KOPT-K1 (cell line): ENCODE results near the gene DRC3.
"Not testable (repeated sequence)": the region's sequence is repeated elsewhere in the genome, so short reads cannot be mapped to it uniquely, and the experiment has no call there.

Experiments used
- H3K27ac ChIP-seq: fragments of 200-600 bp; sonication (generic); 2 replicates; pipeline ENCODE4 v1.5.1; 2016; ENCODE audit warnings: antibody characterized with exemption, mild to moderate bottlenecking, low read depth, low read length; ENCODE audit not compliant: poor library complexity, severe bottlenecking
- H3K36me3 ChIP-seq: fragments of 200-600 bp; sonication (generic); 2 replicates; pipeline ENCODE4 v1.5.1; 2017; ENCODE audit warnings: antibody characterized with exemption, mild to moderate bottlenecking, low read length, moderate library complexity; ENCODE audit not compliant: insufficient read depth
- H3K9me3 ChIP-seq: fragments of 200-600 bp; sonication (generic); 2 replicates; pipeline ENCODE4 v1.5.1; 2017; ENCODE audit warnings: antibody characterized with exemption, low read length, mild to moderate bottlenecking; ENCODE audit not compliant: insufficient read depth, poor library complexity, severe bottlenecking

The DRC3 gene

GRCh38 chr17:17951524-17951923 is 21.1 kb upstream of the DRC3 start:
- H3K27ac ChIP-seq, result no peak overlapping the region
- H3K36me3 ChIP-seq, result no peaks in the 10 kb centered on the region

GRCh38 chr17:17952691-17953090 is 20.0 kb upstream of the DRC3 start:
- Histone ChIP-seq H3K9me3 (no peaks in the 10 kb centered on the region), H3K27ac (no peak overlapping the region), H3K36me3 (no peaks in the 10 kb centered on the region)

More at GRCh38 chr17:17951524-17951923, 21.1 kb upstream of the DRC3 start:
- no peaks in the 10 kb centered on the region for H3K9me3 ChIP-seq

GRCh38 chr17:17954079-17954478 is 18.6 kb upstream of the DRC3 start:
- Histone ChIP-seq H3K9me3 (no peaks in the 10 kb centered on the region), H3K27ac (no peak overlapping the region), H3K36me3 (no peaks in the 10 kb centered on the region)

GRCh38 chr17:17955790-17956341 is 16.8 kb upstream of the DRC3 start:
- H3K9me3 ChIP-seq, H3K36me3 ChIP-seq, H3K27ac ChIP-seq: not testable (repeated sequence)

- Histone ChIP-seq H3K9me3 (no peaks in the 10 kb centered on the region), H3K27ac (no peak overlapping the region), H3K36me3 (no peaks in the 10 kb centered on the region)
Measured at GRCh38 chr17:17957584-17957916, 15.1 kb upstream of the DRC3 start.

- peak overlapping the region; percentile 40 for H3K27ac ChIP-seq
- H3K9me3 ChIP-seq, result no peaks in the 10 kb centered on the region
- no peaks in the 10 kb centered on the region for H3K36me3 ChIP-seq
Measured at GRCh38 chr17:17958982-17959381, 13.7 kb upstream of the DRC3 start.

- Histone ChIP-seq H3K9me3 (no peaks in the 10 kb centered on the region), H3K27ac (peak overlapping the region; percentile 40), H3K36me3 (no peaks in the 10 kb centered on the region)
Measured at GRCh38 chr17:17959520-17960361, 12.9 kb upstream of the DRC3 start.

- Histone ChIP-seq H3K9me3 (no peaks in the 10 kb centered on the region), H3K27ac (no peak overlapping the region), H3K36me3 (no peaks in the 10 kb centered on the region)
Measured at GRCh38 chr17:17960500-17961030, 12.1 kb upstream of the DRC3 start.

- H3K9me3 ChIP-seq, result no peaks in the 10 kb centered on the region
- H3K27ac ChIP-seq, result no peak overlapping the region
- no peaks in the 10 kb centered on the region for H3K36me3 ChIP-seq
Measured at GRCh38 chr17:17963066-17963465, 9.6 kb upstream of the DRC3 start.

GRCh38 chr17:17963694-17964436 is 8.8 kb upstream of the DRC3 start:
- Histone ChIP-seq H3K9me3 (no peaks in the 10 kb centered on the region), H3K36me3 (no peaks in the 10 kb centered on the region), H3K27ac (no peak overlapping the region)

- Histone ChIP-seq H3K36me3 (no peaks in the 10 kb centered on the region), H3K27ac (no peak overlapping the region), H3K9me3 (no peaks in the 10 kb centered on the region)
Measured at GRCh38 chr17:17964710-17965109, 8.0 kb upstream of the DRC3 start.

GRCh38 chr17:17965152-17965721 is 7.4 kb upstream of the DRC3 start:
- H3K36me3 ChIP-seq, result no peaks in the 10 kb centered on the region
- H3K9me3 ChIP-seq, result no peaks in the 10 kb centered on the region
- no peak overlapping the region for H3K27ac ChIP-seq

GRCh38 chr17:17966399-17966798 is 6.3 kb upstream of the DRC3 start:
- Histone ChIP-seq H3K9me3 (no peaks in the 10 kb centered on the region), H3K27ac (no peak overlapping the region), H3K36me3 (no peaks in the 10 kb centered on the region)

GRCh38 chr17:17970699-17971430 is 1.8 kb upstream of the DRC3 start:
- no peaks in the 10 kb centered on the region for H3K9me3 ChIP-seq
- H3K27ac ChIP-seq, result no peak overlapping the region
- H3K36me3 ChIP-seq, result no peaks in the 10 kb centered on the region
